GM12878 (cell line): Measurements from ENCODE around the gene MAGEC2. TPM values are rescaled to one million over a fixed set of nuclear protein-coding genes. Genes with fewer than 3 reads are reported as not detected.

Experiments
- ATAC-seq: fragments of 200-7000 bp; cut with Tn5 transposase; 3 replicates; pipeline ENCODE4 v1.9.1; 2020; ENCODE audit warnings: mild to moderate bottlenecking, moderate library complexity
- BruUV-seq: library from RNA; stranded (reverse); fragments of 400-500 nt; replicated peaks from 2 replicates; lab custom pipeline; 2021; lab: Mats Ljungman, UMichigan
- CTCF ChIA-PET: fragments of 300-600 bp; sonication (Branson Sonifier 250); formaldehyde crosslinking; extraction: SDS; loops from one replicate; lab custom pipeline; 2021; ENCODE audit warnings: inconsistent platforms; lab: Yijun Ruan, JAX
- POLR2A ChIA-PET: fragments of 350-600 bp; formaldehyde crosslinking; extraction: SDS; loops from one replicate; lab custom pipeline; 2021; ENCODE audit warnings: inconsistent platforms; lab: Charles Lee
- RAD21 ChIA-PET: fragments of 300-600 bp; sonication (Branson Sonifier 250); formaldehyde crosslinking; loops from one replicate; lab custom pipeline; 2023; ENCODE audit warnings: antibody characterized with exemption; ENCODE audit not compliant: unreplicated experiment; lab: Charles Lee
- SMC1A ChIA-PET: fragments of 300-600 bp; sonication (Branson Sonifier 250); formaldehyde crosslinking; loops from one replicate; lab custom pipeline; 2023; ENCODE audit not compliant: unreplicated experiment, uncharacterized antibody; lab: Charles Lee
- DNase-seq: peaks from one replicate; pipeline ENCODE4 v3.0.0-alpha.2; 2011; ENCODE audit warnings: low read depth, low spot score
- FAIRE-seq: peaks from 3 replicates; lab custom pipeline; 2011; peaks lifted over from hg19 to GRCh38; lab: Jason Lieb, UNC
- H2AFZ ChIP-seq: 2 replicates; pipeline ENCODE4 v1.6.0; 2011; ENCODE audit warnings: low read depth, low read length, control low read depth; ENCODE audit not compliant: control insufficient read depth
- H3K27ac ChIP-seq: 2 replicates; pipeline ENCODE4 v1.5.1; 2011; ENCODE audit warnings: control low read depth; ENCODE audit not compliant: control insufficient read depth, insufficient read depth
- H3K27me3 ChIP-seq, 2 experiments: replicated peaks in 1 of 2; 2 replicates each; pipeline versions ENCODE4 v1.6.0 to v1.6.1; 2011; ENCODE audit warnings: low read length in 1 of 2; ENCODE audit not compliant: control insufficient read depth in 2 of 2, insufficient read depth in 2 of 2
- H3K36me3 ChIP-seq, 2 experiments: 2 replicates each; pipeline ENCODE4 v1.5.1; 2011; ENCODE audit warnings: low read length in 1 of 2; ENCODE audit not compliant: control insufficient read depth in 2 of 2, insufficient read depth in 2 of 2
- H3K4me1 ChIP-seq: 2 replicates; pipeline ENCODE4 v1.6.1; 2011; ENCODE audit warnings: mild to moderate bottlenecking, low read length, moderate library complexity, mixed read lengths; ENCODE audit not compliant: control insufficient read depth, insufficient read depth
- H3K4me2 ChIP-seq: 2 replicates; pipeline ENCODE4 v1.6.0; 2011; ENCODE audit warnings: control low read depth; ENCODE audit not compliant: control insufficient read depth, insufficient read depth
- H3K4me3 ChIP-seq: fragments of 200-600 bp; sonication (generic); 2 replicates; pipeline ENCODE4 v1.5.1; 2016
- H3K79me2 ChIP-seq: 2 replicates; pipeline ENCODE4 v1.6.0; 2011; ENCODE audit warnings: low read length; ENCODE audit not compliant: control insufficient read depth, insufficient read depth
- H3K9ac ChIP-seq: 2 replicates; pipeline ENCODE4 v1.8.0; 2011; ENCODE audit warnings: low read length, control low read depth, mixed read lengths; ENCODE audit not compliant: control insufficient read depth, insufficient read depth
- H3K9me3 ChIP-seq: replicated peaks from 3 replicates; pipeline ENCODE4 v1.5.1; 2011; ENCODE audit warnings: mild to moderate bottlenecking, low read length; ENCODE audit not compliant: control insufficient read depth, insufficient read depth
- H4K20me1 ChIP-seq: 2 replicates; pipeline ENCODE4 v1.6.0; 2011; ENCODE audit not compliant: control insufficient read depth, insufficient read depth
- BRCA1 ChIP-seq: IDR thresholded peaks from 2 replicates; pipeline ENCODE4 v1.6.1; 2011; ENCODE audit warnings: low read depth, low read length, improper control_type of control experiment
- EZH2 ChIP-seq: IDR thresholded peaks from 2 replicates; pipeline ENCODE4 v1.6.1; 2012; ENCODE audit warnings: low read depth, mild to moderate bottlenecking, control low read depth, inconsistent platforms, low read length, borderline replicate concordance; ENCODE audit not compliant: control insufficient read depth
- STAT3 ChIP-seq: IDR thresholded peaks from 2 replicates; pipeline ENCODE4 v1.6.1; 2011; ENCODE audit warnings: low read depth, low read length, improper control_type of control experiment
- ZNF207 ChIP-seq: fragments of 450-650 bp; IDR thresholded peaks from 2 replicates; pipeline ENCODE4 v1.6.1; 2014; ENCODE audit warnings: antibody characterized with exemption, mild to moderate bottlenecking, borderline replicate concordance
- ZNF384 ChIP-seq: IDR thresholded peaks from 2 replicates; pipeline ENCODE4 v1.6.1; 2012; ENCODE audit warnings: low read depth, mild to moderate bottlenecking, low read length, improper control_type of control experiment, borderline replicate concordance
- WGBS: methylation state at CpG from one replicate; pipeline ENCODE4 v1.1.6; 2016; ENCODE audit warnings: low lambda C conversion rate; ENCODE audit not compliant: insufficient replicate concordance, insufficient coverage; ENCODE audit errors: missing lambda C conversion rate; 5-methylcytosine and 5-hydroxymethylcytosine counted together
- in situ Hi-C: fragments of 300-500 bp; cut with MboI; formaldehyde crosslinking; loops from 9 replicates; pipeline ENCODE4 v1.14.3; 2018; ENCODE audit warnings: mixed read lengths
- intact Hi-C: fragments of 100-400 bp; cut with micrococcal nuclease; formaldehyde crosslinking; loops from one replicate; pipeline ENCODE4 v1.14.2; 2022; ENCODE audit not compliant: unreplicated experiment
- polyA plus RNA-seq, 11 experiments: library from polyadenylated mRNA; depleted of rRNA in 4 of 11; unstranded in 6 of 11; stranded (reverse) in 5 of 11; fragments of >200 nt; fragmentation: Nextera tagmentation in 4 of 11; fragmentation: Illumina TruSeq in 1 of 11; extraction: Ambion mirVana in 4 of 11; extraction: Trizol in 1 of 11; gene quantifications; 1 replicate in 1 of 11; 2 replicates in 10 of 11; pipeline versions ENCODE4 v1.2.1 to v1.2.3, GENCODE V29; 2011 to 2016; ENCODE audit warnings: inconsistent platforms in 2 of 11, missing spikeins in 2 of 11, low read depth in 1 of 11
- total RNA-seq, 4 experiments: library from RNA; depleted of rRNA in 3 of 4; stranded (reverse); fragments of >200 nt in 3 of 4; fragmentation: Illumina TruSeq in 1 of 4; extraction: Trizol in 1 of 4; gene quantifications; 2 replicates each; pipeline versions ENCODE4 v1.2.1 to v1.2.3, GENCODE V29; 2013 to 2021
- TF ChIP-seq, protein P1 (sequence below): fragments of 450-650 bp; IDR thresholded peaks from 2 replicates; pipeline ENCODE4 v1.6.1; 2017; ENCODE audit warnings: antibody characterized with exemption, mild to moderate bottlenecking, moderate library complexity

MAGEC2 gene
- total and polyA plus RNA-seq, 10 of the 15 experiments (the other 5 are each of a cell fraction or from before 2014, with no cell fraction given): 0.50 TPM; not detected in 9

DNA sequence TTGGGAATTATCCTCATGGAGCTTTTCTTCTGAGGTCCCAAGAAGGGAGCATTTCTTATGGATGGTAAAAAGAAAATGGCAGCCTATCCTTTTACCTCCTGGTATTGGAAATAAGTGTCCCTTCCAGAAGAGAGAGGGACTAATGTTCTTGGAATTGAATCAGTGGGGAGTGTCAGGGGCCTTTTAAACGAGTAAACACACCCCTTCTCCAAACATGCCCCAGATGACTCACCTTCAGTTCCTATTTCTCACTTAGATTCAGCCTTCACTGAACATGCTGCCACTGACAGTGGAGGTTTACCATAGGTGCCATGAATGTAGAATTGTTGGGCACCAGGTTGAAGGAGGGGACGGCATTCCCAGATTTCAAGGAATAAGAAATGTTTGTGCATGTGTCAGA is 19.0 kb downstream of the MAGEC2 start:
- ChIA-PET RAD21 (no interaction called here), POLR2A (no interaction called here), SMC1A (no interaction called here), CTCF (no interaction called here)
- no peak overlapping the region for H3K9ac ChIP-seq
- intact Hi-C loops (no loop called here), in situ Hi-C loops (no loop called here)
- H3K9me3 ChIP-seq: no peaks in the 10 kb centered on the region
- no peak overlapping the region for H3K4me3 ChIP-seq
- no peaks in the 10 kb centered on the region for H3K4me1 ChIP-seq
- TF ChIP-seq, protein P1, sequence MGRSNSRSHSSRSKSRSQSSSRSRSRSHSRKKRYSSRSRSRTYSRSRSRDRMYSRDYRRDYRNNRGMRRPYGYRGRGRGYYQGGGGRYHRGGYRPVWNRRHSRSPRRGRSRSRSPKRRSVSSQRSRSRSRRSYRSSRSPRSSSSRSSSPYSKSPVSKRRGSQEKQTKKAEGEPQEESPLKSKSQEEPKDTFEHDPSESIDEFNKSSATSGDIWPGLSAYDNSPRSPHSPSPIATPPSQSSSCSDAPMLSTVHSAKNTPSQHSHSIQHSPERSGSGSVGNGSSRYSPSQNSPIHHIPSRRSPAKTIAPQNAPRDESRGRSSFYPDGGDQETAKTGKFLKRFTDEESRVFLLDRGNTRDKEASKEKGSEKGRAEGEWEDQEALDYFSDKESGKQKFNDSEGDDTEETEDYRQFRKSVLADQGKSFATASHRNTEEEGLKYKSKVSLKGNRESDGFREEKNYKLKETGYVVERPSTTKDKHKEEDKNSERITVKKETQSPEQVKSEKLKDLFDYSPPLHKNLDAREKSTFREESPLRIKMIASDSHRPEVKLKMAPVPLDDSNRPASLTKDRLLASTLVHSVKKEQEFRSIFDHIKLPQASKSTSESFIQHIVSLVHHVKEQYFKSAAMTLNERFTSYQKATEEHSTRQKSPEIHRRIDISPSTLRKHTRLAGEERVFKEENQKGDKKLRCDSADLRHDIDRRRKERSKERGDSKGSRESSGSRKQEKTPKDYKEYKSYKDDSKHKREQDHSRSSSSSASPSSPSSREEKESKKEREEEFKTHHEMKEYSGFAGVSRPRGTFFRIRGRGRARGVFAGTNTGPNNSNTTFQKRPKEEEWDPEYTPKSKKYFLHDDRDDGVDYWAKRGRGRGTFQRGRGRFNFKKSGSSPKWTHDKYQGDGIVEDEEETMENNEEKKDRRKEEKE: no peak
- TF ChIP-seq EZH2 (no peak), ZNF384 (no peak), BRCA1 (no peak), ZNF207 (no peak), STAT3 (no peak)
- no peak overlapping the region for H3K4me2 ChIP-seq
- WGBS: 0% methylated on average over 2 of the region's 2 CpGs
- H3K79me2 ChIP-seq: no peaks in the 10 kb centered on the region
- BruUV-seq: no TSS peak
- H3K36me3 ChIP-seq: no peaks in the 10 kb centered on the region
- H2AFZ ChIP-seq: no peak overlapping the region
- H3K27ac ChIP-seq: no peak overlapping the region
- H3K27me3 ChIP-seq: no peaks in the 10 kb centered on the region
- no peak for DNase-seq
- no peaks in the 10 kb centered on the region for H4K20me1 ChIP-seq
- no peak for ATAC-seq
- no peak for FAIRE-seq
